GM12878 (cell line): ENCODE results near the gene TOB1. TPM values are rescaled to one million over a fixed set of nuclear protein-coding genes. Genes with fewer than 3 reads are reported as not detected.

ENCODE experiments used
- ATAC-seq: fragments of 200-7000 bp; cut with Tn5 transposase; 3 replicates; pipeline ENCODE4 v1.9.1; 2020; ENCODE audit warnings: mild to moderate bottlenecking, moderate library complexity
- BruUV-seq: library from RNA; stranded (reverse); fragments of 400-500 nt; replicated peaks from 2 replicates; lab custom pipeline; 2021; lab: Mats Ljungman, UMichigan
- CTCF ChIA-PET: fragments of 300-600 bp; sonication (Branson Sonifier 250); formaldehyde crosslinking; extraction: SDS; loops from one replicate; lab custom pipeline; 2021; ENCODE audit warnings: inconsistent platforms; lab: Yijun Ruan, JAX
- POLR2A ChIA-PET: fragments of 350-600 bp; formaldehyde crosslinking; extraction: SDS; loops from one replicate; lab custom pipeline; 2021; ENCODE audit warnings: inconsistent platforms; lab: Charles Lee
- RAD21 ChIA-PET: fragments of 300-600 bp; sonication (Branson Sonifier 250); formaldehyde crosslinking; loops from one replicate; lab custom pipeline; 2023; ENCODE audit warnings: antibody characterized with exemption; ENCODE audit not compliant: unreplicated experiment; lab: Charles Lee
- SMC1A ChIA-PET: fragments of 300-600 bp; sonication (Branson Sonifier 250); formaldehyde crosslinking; loops from one replicate; lab custom pipeline; 2023; ENCODE audit not compliant: unreplicated experiment, uncharacterized antibody; lab: Charles Lee
- DNase-seq: peaks from one replicate; pipeline ENCODE4 v3.0.0-alpha.2; 2011; ENCODE audit warnings: low read depth, low spot score
- FAIRE-seq: peaks from 3 replicates; lab custom pipeline; 2011; peaks lifted over from hg19 to GRCh38; lab: Jason Lieb, UNC
- H2AFZ ChIP-seq: 2 replicates; pipeline ENCODE4 v1.6.0; 2011; ENCODE audit warnings: low read depth, low read length, control low read depth; ENCODE audit not compliant: control insufficient read depth
- H3K27ac ChIP-seq: 2 replicates; pipeline ENCODE4 v1.5.1; 2011; ENCODE audit warnings: control low read depth; ENCODE audit not compliant: control insufficient read depth, insufficient read depth
- H3K27me3 ChIP-seq, 2 experiments: replicated peaks in 1 of 2; 2 replicates each; pipeline versions ENCODE4 v1.6.0 to v1.6.1; 2011; ENCODE audit warnings: low read length in 1 of 2; ENCODE audit not compliant: control insufficient read depth in 2 of 2, insufficient read depth in 2 of 2
- H3K36me3 ChIP-seq, 2 experiments: 2 replicates each; pipeline ENCODE4 v1.5.1; 2011; ENCODE audit warnings: low read length in 1 of 2; ENCODE audit not compliant: control insufficient read depth in 2 of 2, insufficient read depth in 2 of 2
- H3K4me1 ChIP-seq: 2 replicates; pipeline ENCODE4 v1.6.1; 2011; ENCODE audit warnings: mild to moderate bottlenecking, low read length, moderate library complexity, mixed read lengths; ENCODE audit not compliant: control insufficient read depth, insufficient read depth
- H3K4me2 ChIP-seq: 2 replicates; pipeline ENCODE4 v1.6.0; 2011; ENCODE audit warnings: control low read depth; ENCODE audit not compliant: control insufficient read depth, insufficient read depth
- H3K4me3 ChIP-seq: fragments of 200-600 bp; sonication (generic); 2 replicates; pipeline ENCODE4 v1.5.1; 2016
- H3K79me2 ChIP-seq: 2 replicates; pipeline ENCODE4 v1.6.0; 2011; ENCODE audit warnings: low read length; ENCODE audit not compliant: control insufficient read depth, insufficient read depth
- H3K9ac ChIP-seq: 2 replicates; pipeline ENCODE4 v1.8.0; 2011; ENCODE audit warnings: low read length, control low read depth, mixed read lengths; ENCODE audit not compliant: control insufficient read depth, insufficient read depth
- H3K9me3 ChIP-seq: replicated peaks from 3 replicates; pipeline ENCODE4 v1.5.1; 2011; ENCODE audit warnings: mild to moderate bottlenecking, low read length; ENCODE audit not compliant: control insufficient read depth, insufficient read depth
- H4K20me1 ChIP-seq: 2 replicates; pipeline ENCODE4 v1.6.0; 2011; ENCODE audit not compliant: control insufficient read depth, insufficient read depth
- BHLHE40 ChIP-seq, 2 experiments: fragments of 450-650 bp in 1 of 2; IDR thresholded peaks; 2 replicates each; pipeline ENCODE4 v1.6.1; 2011 to 2017; ENCODE audit warnings: low read depth in 2 of 2, borderline replicate concordance in 1 of 2, improper control_type of control experiment in 1 of 2, low read length in 1 of 2, mild to moderate bottlenecking in 1 of 2
- CHD4 ChIP-seq: fragments of 200-600 bp; sonication (generic); IDR thresholded peaks from 2 replicates; pipeline ENCODE4 v1.6.1; 2016; ENCODE audit warnings: mild to moderate bottlenecking
- EED ChIP-seq: sonication (generic); IDR thresholded peaks from 2 replicates; pipeline ENCODE4 v1.6.1; 2016; ENCODE audit warnings: antibody characterized with exemption, low read depth
- ETV6 ChIP-seq, 2 experiments: fragments of 450-650 bp in 1 of 2; IDR thresholded peaks in 1 of 2; conservative IDR thresholded peaks in 1 of 2; 2 replicates each; pipeline ENCODE4 v1.6.1; 2014; ENCODE audit warnings: antibody characterized with exemption in 1 of 2, borderline replicate concordance in 1 of 2, low read depth in 1 of 2, mild to moderate bottlenecking in 1 of 2, moderate library complexity in 1 of 2
- GABPA ChIP-seq: IDR thresholded peaks from 2 replicates; pipeline ENCODE4 v1.6.1; 2014; ENCODE audit warnings: antibody characterized with exemption, low read depth, mild to moderate bottlenecking, inconsistent platforms
- IKZF1 ChIP-seq: fragments of 450-650 bp; conservative IDR thresholded peaks from 2 replicates; pipeline ENCODE4 v1.6.1; 2017; ENCODE audit warnings: antibody characterized with exemption, mild to moderate bottlenecking
- MTA2 ChIP-seq: fragments of 450-650 bp; IDR thresholded peaks from 2 replicates; pipeline ENCODE4 v1.6.1; 2016; ENCODE audit warnings: low read depth, mild to moderate bottlenecking, moderate library complexity
- NR2C1 ChIP-seq: fragments of 450-650 bp; IDR thresholded peaks from 2 replicates; pipeline ENCODE4 v1.6.1; 2017; ENCODE audit warnings: antibody characterized with exemption, mild to moderate bottlenecking, moderate library complexity
- NR2F1 ChIP-seq: fragments of 450-650 bp; conservative IDR thresholded peaks from 2 replicates; pipeline ENCODE4 v1.6.1; 2017; ENCODE audit warnings: mild to moderate bottlenecking
- RB1 ChIP-seq: fragments of 450-650 bp; formaldehyde crosslinking; IDR thresholded peaks from 2 replicates; pipeline ENCODE4 v1.6.1; 2017; ENCODE audit warnings: mild to moderate bottlenecking, borderline replicate concordance
- RCOR1 ChIP-seq: conservative IDR thresholded peaks from 2 replicates; pipeline ENCODE4 v1.6.1; 2012; ENCODE audit warnings: low read depth, low read length, improper control_type of control experiment
- RUNX3 ChIP-seq: IDR thresholded peaks from 2 replicates; pipeline ENCODE4 v1.6.1; 2012; ENCODE audit warnings: low read length, inconsistent platforms
- SPI1 ChIP-seq: IDR thresholded peaks from 2 replicates; pipeline ENCODE4 v1.6.1; 2011; ENCODE audit warnings: low read depth, mild to moderate bottlenecking, low read length, moderate library complexity, borderline replicate concordance; ENCODE audit not compliant: insufficient read depth
- SRF ChIP-seq, 2 experiments: IDR thresholded peaks; 2 replicates each; pipeline ENCODE4 v1.6.1; 2011; ENCODE audit warnings: low read depth in 2 of 2, low read length in 2 of 2, mild to moderate bottlenecking in 1 of 2, moderate library complexity in 1 of 2
- TCF12 ChIP-seq: IDR thresholded peaks from 2 replicates; pipeline ENCODE4 v1.6.1; 2011; ENCODE audit warnings: low read depth, mild to moderate bottlenecking, low read length
- USF2 ChIP-seq: IDR thresholded peaks from 2 replicates; pipeline ENCODE4 v1.6.1; 2011; ENCODE audit warnings: low read depth, low read length, improper control_type of control experiment, borderline replicate concordance
- ZNF24 ChIP-seq: fragments of 450-650 bp; IDR thresholded peaks from 2 replicates; pipeline ENCODE4 v1.6.1; 2017; ENCODE audit warnings: antibody characterized with exemption, mild to moderate bottlenecking
- ZNF274 ChIP-seq: IDR thresholded peaks from one replicate; pipeline ENCODE4 v1.8.0; 2011; ENCODE audit not compliant: insufficient read length, insufficient read depth
- WGBS: methylation state at CpG from one replicate; pipeline ENCODE4 v1.1.6; 2016; ENCODE audit warnings: low lambda C conversion rate; ENCODE audit not compliant: insufficient replicate concordance, insufficient coverage; ENCODE audit errors: missing lambda C conversion rate; 5-methylcytosine and 5-hydroxymethylcytosine counted together
- in situ Hi-C: fragments of 300-500 bp; cut with MboI; formaldehyde crosslinking; loops from 9 replicates; pipeline ENCODE4 v1.14.3; 2018; ENCODE audit warnings: mixed read lengths
- intact Hi-C: fragments of 100-400 bp; cut with micrococcal nuclease; formaldehyde crosslinking; loops from one replicate; pipeline ENCODE4 v1.14.2; 2022; ENCODE audit not compliant: unreplicated experiment
- polyA plus RNA-seq, 11 experiments: library from polyadenylated mRNA; depleted of rRNA in 4 of 11; unstranded in 6 of 11; stranded (reverse) in 5 of 11; fragments of >200 nt; fragmentation: Nextera tagmentation in 4 of 11; fragmentation: Illumina TruSeq in 1 of 11; extraction: Ambion mirVana in 4 of 11; extraction: Trizol in 1 of 11; gene quantifications; 1 replicate in 1 of 11; 2 replicates in 10 of 11; pipeline versions ENCODE4 v1.2.1 to v1.2.3, GENCODE V29; 2011 to 2016; ENCODE audit warnings: inconsistent platforms in 2 of 11, missing spikeins in 2 of 11, low read depth in 1 of 11
- total RNA-seq, 4 experiments: library from RNA; depleted of rRNA in 3 of 4; stranded (reverse); fragments of >200 nt in 3 of 4; fragmentation: Illumina TruSeq in 1 of 4; extraction: Trizol in 1 of 4; gene quantifications; 2 replicates each; pipeline versions ENCODE4 v1.2.1 to v1.2.3, GENCODE V29; 2013 to 2021

The TOB1 gene
- total and polyA plus RNA-seq, 10 of the 15 experiments (the other 5 are each of a cell fraction or from before 2014, with no cell fraction given): 5.0 to 32.4 (median 13.7) TPM

- Histone ChIP-seq H3K4me1 (peaks cover 3% of the 10 kb centered on the region; the same call in 1 of the 2 replicates), H2AFZ (no peak overlapping the region), H3K4me3 (no peak overlapping the region), H3K9me3 (peaks cover 2% of the 10 kb centered on the region; the same call in 1 of the 3 replicates), H3K27ac (no peak overlapping the region), H3K27me3 (no peaks in the 10 kb centered on the region; a peak in 1 of 4 replicates), H3K9ac (no peak overlapping the region), H4K20me1 (no peaks in the 10 kb centered on the region), H3K36me3 (no peaks in the 10 kb centered on the region), H3K79me2 (no peaks in the 10 kb centered on the region), H3K4me2 (no peak overlapping the region)
- CTCF ChIA-PET: interaction anchor here (0.9 to 11.0 kb wide), 6 partner anchors 9 to 206 kb away, joined by 3 to 309 read pairs (median 20); partner anchors contain the start of gene TOB1
- BruUV-seq: no TSS peak
- no peak for ATAC-seq
- intact Hi-C loops (no loop called here), in situ Hi-C loops (loop anchor here (5.0 kb wide), 1 partner anchor 102 kb away; no protein-coding TSS in a partner anchor)
- no peak for FAIRE-seq
- 72% methylated on average over 7 of the region's 7 CpGs for WGBS
- POLR2A ChIA-PET: interaction anchor here (3.8 kb wide), 1 partner anchor 16 kb away, joined by 31 read pairs; the partner anchor contains the start of gene TOB1
- TF ChIP-seq NR2C1: no peak
- no peak for TF ChIP-seq MTA2
- TF ChIP-seq NR2F1: no peak
- TF ChIP-seq SRF (IDR thresholded peaks at IDR 0.05; ENCODE audit: low read depth in 2 of 2, low read length in 2 of 2): no peak
- no peak for TF ChIP-seq RCOR1
- no peak for TF ChIP-seq GABPA
- no peak for TF ChIP-seq CHD4
- no peak for TF ChIP-seq TCF12
- TF ChIP-seq EED: no peak
- no peak for TF ChIP-seq RUNX3
- no peak for TF ChIP-seq ZNF24
- TF ChIP-seq RB1: no peak
- no peak for TF ChIP-seq SPI1
- TF ChIP-seq USF2: no peak
- no peak for TF ChIP-seq IKZF1
- TF ChIP-seq BHLHE40 (IDR thresholded peaks at IDR 0.05; ENCODE audit: borderline replicate concordance in 1 of 2, low read depth in 2 of 2, low read length in 1 of 2): no peak
- TF ChIP-seq ETV6 (conservative IDR thresholded peaks at IDR 0.05 in 1 of 2, IDR thresholded peaks at IDR 0.05 in 1 of 2; ENCODE audit: borderline replicate concordance in 1 of 2, low read depth in 1 of 2): no peak
- TF ChIP-seq ZNF274: no peak
- SMC1A ChIA-PET: interaction anchor here (1.2 kb wide), 1 partner anchor 12 kb away, joined by 4 read pairs; no protein-coding TSS in a partner anchor
- DNase-seq: no peak
- RAD21 ChIA-PET: no interaction called here
Measured at GRCh38 chr17:50850640-50851039, 15.5 kb downstream of the TOB1 start.
